Kidney (tissue), 22 donors: Measurements from ENCODE around the gene DUS1L. TPM values are rescaled to one million over a fixed set of nuclear protein-coding genes. Genes with fewer than 3 reads are reported as not detected.

ENCODE experiments used
- DNase-seq, 5 donors: peaks; one replicate each; pipeline ENCODE4 v3.0.0-alpha.2; 2013 to 2020
- FAIRE-seq: peaks from 2 replicates; lab custom pipeline; 2012; peaks lifted over from hg19 to GRCh38; lab: Jason Lieb, UNC
- H3K27ac ChIP-seq, 2 donors: one replicate each; pipeline ENCODE4 v1.7.0; 2013; ENCODE audit warnings: low read depth in 2 of 2, low read length in 2 of 2, inconsistent platforms in 1 of 2
- H3K27me3 ChIP-seq: one replicate; pipeline ENCODE4 v1.7.1; 2013; ENCODE audit warnings: low read length, inconsistent platforms; ENCODE audit not compliant: control insufficient read depth, insufficient read depth
- H3K36me3 ChIP-seq, 3 donors: one replicate each; pipeline versions ENCODE4 v1.7.0 to v1.7.1; 2013; ENCODE audit warnings: low read length in 3 of 3, control low read depth in 1 of 3, inconsistent platforms in 1 of 3; ENCODE audit not compliant: insufficient read depth in 3 of 3, control insufficient read depth in 2 of 3
- H3K4me1 ChIP-seq, 3 donors: one replicate each; pipeline versions ENCODE4 v1.7.0 to v1.7.1; 2013; ENCODE audit warnings: low read length in 3 of 3, inconsistent platforms in 1 of 3, low read depth in 1 of 3; ENCODE audit not compliant: control insufficient read depth in 2 of 3, insufficient read depth in 2 of 3
- H3K4me3 ChIP-seq, 3 donors: one replicate each; pipeline versions ENCODE4 v1.7.0 to v1.8.1; 2013; ENCODE audit warnings: low read length in 3 of 3, control low read depth in 1 of 3, inconsistent platforms in 1 of 3
- H3K9ac ChIP-seq, 3 donors: one replicate each; pipeline versions ENCODE4 v1.7.0 to v1.7.1; 2013; ENCODE audit warnings: low read length in 3 of 3, control low read depth in 1 of 3, inconsistent platforms in 1 of 3
- H3K9me3 ChIP-seq, 3 donors: one replicate each; pipeline versions ENCODE4 v1.7.0 to v1.7.1; 2013; ENCODE audit warnings: low read length in 3 of 3, control low read depth in 1 of 3, inconsistent platforms in 1 of 3; ENCODE audit not compliant: control insufficient read depth in 2 of 3, insufficient read depth in 1 of 3
- CTCF ChIP-seq: IDR thresholded peaks from 3 replicates; pipeline ENCODE4 v1.5.1; 2012; ENCODE audit warnings: mild to moderate bottlenecking, moderate library complexity, borderline replicate concordance; ENCODE audit not compliant: insufficient read depth; ENCODE audit errors: extremely low read depth
- intact Hi-C: fragments of 100-400 bp; cut with DNase I; formaldehyde crosslinking; loops from one replicate; pipeline ENCODE4 v1.11.1; 2022
- long read RNA-seq, 10 donors: library from polyadenylated mRNA in 1 of 10; unstranded in 1 of 10; transcript quantifications; one replicate each; pipeline ENCODE4 v2.0.0 and lab custom pipeline, GENCODE V29; 2021 to 2026
- polyA plus RNA-seq: library from polyadenylated mRNA; stranded (reverse); fragments of 350-450 nt; fragmentation: Illumina TruSeq; extraction: RNeasy Lipid Tissue Mini Kit (QIAGEN cat#74804); gene quantifications from one replicate; pipeline ENCODE4 v1.2.3, GENCODE V29; 2014; ENCODE audit warnings: low read depth, low replicate concordance; ENCODE audit not compliant: insufficient read depth
- total RNA-seq: library from RNA; stranded (reverse); fragmentation: NEBNext Ultra II Directional; extraction: Animal tissue kit (Norgen Biotek cat#: 25700); gene quantifications from one replicate; pipeline ENCODE4 v1.2.1, GENCODE V29; 2021
- donor health status: control.
- donor health status: control.
- donor health status: control.
- donor health status: control.
- donor health status: control.
- donor health status: DM: yes; HTN: yes; CAD: no.
- donor health status: Normal renal cell carcinoma (clear cell type).

Gene DUS1L
- total RNA-seq: 84.8 TPM
- polyA plus RNA-seq: 102 TPM
- long read RNA-seq, donor 1, transcript DUS1L-201 (14 exons, 2,068 nt): major isoform, 7 of 15 reads
- long read RNA-seq, donor 1, partial matches to known transcripts: 6 of 15 reads
- long read RNA-seq, donor 1, other reads (novel, unspliced or antisense): 0 of 15 reads
- long read RNA-seq, donor 2, transcript DUS1L-201 (14 exons, 2,068 nt): major isoform, 8 of 16 reads
- long read RNA-seq, donor 2, partial matches to known transcripts: 7 of 16 reads
- long read RNA-seq, donor 2, other reads (novel, unspliced or antisense): 0 of 16 reads
- long read RNA-seq, donor 3, transcript DUS1L-201 (14 exons, 2,068 nt): major isoform, 7 of 20 reads
- long read RNA-seq, donor 3, partial matches to known transcripts: 6 of 20 reads
- long read RNA-seq, donor 3, other reads (novel, unspliced or antisense): 6 of 20 reads
- long read RNA-seq, donor 4, partial matches to known transcripts: 0 of 7 reads
- long read RNA-seq, donor 4, other reads (novel, unspliced or antisense): 5 of 7 reads
- long read RNA-seq, donor 5: 0 reads
- long read RNA-seq, donor 6: 0 reads
- long read RNA-seq, donor 7, partial matches to known transcripts: 17 of 235 reads
- long read RNA-seq, donor 7, other reads (novel, unspliced or antisense): 215 of 235 reads
- long read RNA-seq, donor 8, partial matches to known transcripts: 0 of 10 reads
- long read RNA-seq, donor 8, other reads (novel, unspliced or antisense): 5 of 10 reads
- long read RNA-seq, donor 9, partial matches to known transcripts: 0 of 6 reads
- long read RNA-seq, donor 9, other reads (novel, unspliced or antisense): 0 of 6 reads
- long read RNA-seq, donor 10, transcript DUS1L-201 (14 exons, 2,068 nt): major isoform, 5 of 16 reads
- long read RNA-seq, donor 10, partial matches to known transcripts: 7 of 16 reads
- long read RNA-seq, donor 10, other reads (novel, unspliced or antisense): 0 of 16 reads

DNA sequence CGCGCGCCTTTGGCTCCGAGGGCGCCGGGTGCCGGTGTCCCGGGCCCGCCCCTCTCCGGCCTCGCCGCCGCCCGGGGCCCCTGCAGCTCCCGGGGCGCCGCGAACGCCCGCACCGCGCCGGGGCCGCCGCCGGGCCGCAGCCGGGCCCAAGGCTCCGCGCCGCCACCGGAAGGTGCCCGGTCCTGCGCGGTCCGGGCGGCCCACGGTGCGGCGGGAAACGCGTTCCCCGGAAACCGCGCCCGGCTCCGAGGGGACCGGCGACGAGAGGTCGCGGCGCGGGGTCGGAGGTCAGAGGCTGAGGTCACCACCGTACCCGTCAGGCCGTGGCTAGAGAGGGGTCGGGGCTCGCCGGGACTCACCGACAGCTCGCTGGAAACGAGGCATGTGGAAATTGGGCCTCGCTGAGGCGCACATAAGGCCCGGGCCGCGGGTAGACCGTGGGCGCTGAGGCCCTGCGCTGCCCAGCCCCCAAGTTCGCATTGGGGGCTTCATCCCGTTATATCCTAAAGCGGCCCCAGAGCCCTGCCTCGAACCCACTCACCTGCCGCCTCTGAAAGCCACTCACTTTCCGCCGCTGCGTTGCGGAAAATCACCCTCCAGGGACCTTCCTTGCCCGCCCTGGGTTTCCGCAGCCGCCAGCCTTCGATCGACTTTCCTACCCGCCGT is at the start of gene DUS1L:
DUS1L (minus strand) TSS at position 167 of the 666 bp plus-strand sequence. CDS start 745 bp downstream, outside the sequence.
- Histone ChIP-seq H3K9ac (peak within 1 kb of the TSS in 2 of 3 donors; percentile 77), H3K9me3 (no peaks in the 10 kb centered on the region), H3K27ac (peak within 1 kb of the TSS; percentile 81 to 82), H3K4me3 (peak within 1 kb of the TSS; percentile 58 to 67 (median 60)), H3K27me3 (no peaks in the 10 kb centered on the region), H3K36me3 (peaks cover 0 to 14% (median 2%) of the 10 kb centered on the region in 3 donors), H3K4me1 (peaks cover 0 to 18% (median 11%) of the 10 kb centered on the region in 3 donors)
- FAIRE-seq (no peak), DNase-seq (peak in 4 of 5 donors; percentile 33 to 91 (median 71))
- TF ChIP-seq CTCF: peak; percentile 15
- intact Hi-C loops: no loop called here

DNA sequence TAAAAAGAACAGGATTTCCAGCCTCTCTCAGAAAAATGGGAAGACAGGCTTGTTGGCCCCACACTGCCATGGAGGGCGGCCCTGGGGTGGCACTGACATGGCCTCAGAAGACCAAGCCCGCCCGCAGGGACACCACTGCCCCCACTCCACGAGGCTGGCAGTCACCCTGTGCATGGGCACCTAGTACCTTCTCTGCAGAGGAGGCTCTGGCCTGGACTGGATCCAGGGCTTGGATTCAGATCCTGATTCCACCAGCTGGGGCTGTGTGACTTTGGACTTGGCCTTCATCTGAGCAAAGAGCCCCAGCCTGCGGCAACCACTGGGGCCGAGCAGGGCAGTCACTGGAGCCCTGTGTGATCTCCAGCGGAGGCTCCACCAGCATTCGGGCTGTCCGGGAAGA is 49.3 kb upstream of the DUS1L start:
- peaks cover 0 to 10% (median 0%) of the 10 kb centered on the region in 3 donors for H3K36me3 ChIP-seq
- H3K4me1 ChIP-seq: no peaks in the 10 kb centered on the region
- H3K4me3 ChIP-seq: no peak overlapping the region
- intact Hi-C loops: loop anchor here (10.0 kb wide), 1 partner anchor 60 kb away; no protein-coding TSS in a partner anchor
- H3K27ac ChIP-seq: no peak overlapping the region
- FAIRE-seq (no peak), DNase-seq (no peak)
- no peak overlapping the region for H3K9ac ChIP-seq
- H3K27me3 ChIP-seq: no peaks in the 10 kb centered on the region
- no peak for TF ChIP-seq CTCF
- no peaks in the 10 kb centered on the region for H3K9me3 ChIP-seq

DNA sequence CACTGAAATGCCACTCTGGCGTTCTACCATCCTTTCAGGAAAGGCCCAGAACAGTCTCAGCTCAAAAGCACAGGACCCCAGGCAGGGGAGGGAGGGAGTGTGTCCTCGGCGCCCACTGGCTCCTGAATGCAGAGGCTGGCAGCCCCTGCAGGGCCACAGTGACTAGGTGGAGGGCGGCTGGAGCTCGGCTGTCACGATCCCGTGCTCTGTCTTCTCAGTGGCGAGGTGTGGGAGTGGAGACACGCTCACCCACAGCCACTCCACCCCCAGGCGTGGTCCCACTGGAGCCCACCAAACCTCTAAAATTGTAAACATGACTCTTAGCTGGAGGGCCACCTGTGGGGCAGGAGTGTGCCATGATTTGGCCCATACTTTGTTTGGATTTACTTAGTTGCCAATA is 48.8 kb upstream of the DUS1L start:
- Histone ChIP-seq H3K4me1 (no peaks in the 10 kb centered on the region), H3K9ac (no peak overlapping the region), H3K9me3 (no peaks in the 10 kb centered on the region), H3K4me3 (no peak overlapping the region), H3K27me3 (no peaks in the 10 kb centered on the region), H3K27ac (no peak overlapping the region), H3K36me3 (peaks cover 0 to 10% (median 0%) of the 10 kb centered on the region in 3 donors)
- FAIRE-seq (no peak), DNase-seq (no peak)
- no peak for TF ChIP-seq CTCF
- intact Hi-C loops: loop anchor here (10.0 kb wide), 1 partner anchor 60 kb away; no protein-coding TSS in a partner anchor
